Omental fat pad (tissue), 4 donors: ENCODE measurements around the gene RNASEH2B. TPM values are rescaled to one million over a fixed set of nuclear protein-coding genes. Genes with fewer than 3 reads are reported as not detected.

Experiments
- ATAC-seq: fragments of 150-250 bp; one replicate; pipeline ENCODE4 v1.9.1; 2016; ENCODE audit warnings: mild to moderate bottlenecking, moderate library complexity; ENCODE audit not compliant: low FRiP score
- DNase-seq: peaks from one replicate; pipeline ENCODE4 v3.0.0-alpha.2; 2019; ENCODE audit warnings: low spot score
- CTCF ChIP-seq, 3 donors: fragments of 450-650 bp; IDR thresholded peaks; one replicate each; pipeline ENCODE4 v1.5.1; 2016 to 2017; ENCODE audit warnings: antibody characterized with exemption in 3 of 3, mild to moderate bottlenecking in 3 of 3, moderate library complexity in 2 of 3
- total RNA-seq, 4 donors: library from RNA; depleted of rRNA; stranded (reverse); fragments of >200 nt; gene quantifications; one replicate each; pipeline ENCODE4 v1.1.0, GENCODE V29; 2016

RNASEH2B gene
- total RNA-seq, 4 donors from 2014 or later = 25.2 to 50.3 (median 33.2) TPM

DNA sequence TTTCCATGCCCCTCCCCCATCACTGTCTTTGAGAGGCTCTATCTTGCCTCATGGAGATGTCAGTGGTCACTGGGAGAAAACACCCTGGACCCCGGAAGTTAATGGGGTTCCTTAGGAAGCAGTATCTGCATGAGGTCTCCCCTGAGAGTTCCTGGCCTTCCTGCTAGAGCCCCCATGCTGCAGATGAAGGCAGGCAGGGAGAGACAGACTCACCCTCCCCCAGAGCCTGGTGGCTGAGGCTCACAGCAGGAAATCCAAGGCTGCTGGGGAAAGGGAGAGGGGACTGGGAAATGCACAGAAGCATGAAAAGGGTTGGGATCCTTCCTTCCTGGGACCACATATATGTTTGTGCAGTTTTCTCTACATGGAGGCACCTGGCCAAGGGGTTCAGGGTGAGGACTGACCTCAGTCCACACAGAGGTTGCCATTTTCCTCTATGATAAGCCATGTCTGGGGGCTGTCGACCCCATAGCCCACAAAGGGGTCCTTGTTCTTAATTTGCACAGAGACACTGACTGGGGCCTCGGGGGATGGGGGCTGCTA lies 95.4 kb downstream of the RNASEH2B start:
- TF ChIP-seq CTCF (IDR thresholded peaks at IDR 0.05) = no peak
- ATAC-seq (no peak), DNase-seq (no peak)

GRCh38 chr13:51005566-51005965 lies 96.0 kb downstream of the RNASEH2B start:
- ATAC-seq (no peak), DNase-seq (no peak)
- no peak for TF ChIP-seq CTCF (IDR thresholded peaks at IDR 0.05)

Other genes starting within 250 kb of the RNASEH2B start
- gene DLEU7, start 66.1 kb upstream of the RNASEH2B start, total RNA-seq = not detected
- gene C13orf42, start 201.5 kb downstream of the RNASEH2B start, total RNA-seq = not detected